Fibroblast of pulmonary artery (primary cell): Measurements from ENCODE around the gene NUP50.

ENCODE experiments used
- DNase-seq: peaks from one replicate; pipeline ENCODE4 v3.0.0-alpha.2; 2010; ENCODE audit warnings: low read depth
- H3K4me3 ChIP-seq: replicated peaks from 2 replicates; pipeline ENCODE4 v1.5.1; 2011; ENCODE audit warnings: low read depth, mild to moderate bottlenecking, control low read depth, low read length, moderate library complexity
- CTCF ChIP-seq: IDR thresholded peaks from 2 replicates; pipeline ENCODE4 v1.5.1; 2011; ENCODE audit warnings: mild to moderate bottlenecking, control low read depth, low read length, inconsistent platforms; ENCODE audit errors: missing control alignments

The NUP50 gene

DNA sequence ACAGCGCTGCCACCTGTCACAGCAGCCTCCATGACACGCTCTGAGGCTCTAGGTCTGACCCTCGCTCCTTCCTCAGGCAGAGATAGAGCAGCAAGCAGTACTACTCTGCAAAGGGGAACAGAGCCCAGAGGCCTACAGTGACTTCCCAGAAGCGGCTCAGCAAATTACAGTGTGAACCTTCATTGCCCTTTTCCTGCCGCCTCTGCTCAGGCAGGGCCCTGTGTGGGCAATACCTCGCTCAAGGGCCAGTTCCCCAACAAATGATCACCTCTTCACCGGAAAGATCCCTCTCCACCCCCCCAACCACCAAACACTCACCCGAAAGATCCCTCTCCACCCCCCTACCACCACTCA is 64.7 kb downstream of the NUP50 start:
- TF ChIP-seq CTCF = no peak
- H3K4me3 ChIP-seq = no peak overlapping the region
- no peak for DNase-seq

GRCh38 chr22:45229181-45229580 is 65.5 kb downstream of the NUP50 start:
- no peak for DNase-seq
- TF ChIP-seq CTCF = no peak
- no peak overlapping the region for H3K4me3 ChIP-seq

DNA sequence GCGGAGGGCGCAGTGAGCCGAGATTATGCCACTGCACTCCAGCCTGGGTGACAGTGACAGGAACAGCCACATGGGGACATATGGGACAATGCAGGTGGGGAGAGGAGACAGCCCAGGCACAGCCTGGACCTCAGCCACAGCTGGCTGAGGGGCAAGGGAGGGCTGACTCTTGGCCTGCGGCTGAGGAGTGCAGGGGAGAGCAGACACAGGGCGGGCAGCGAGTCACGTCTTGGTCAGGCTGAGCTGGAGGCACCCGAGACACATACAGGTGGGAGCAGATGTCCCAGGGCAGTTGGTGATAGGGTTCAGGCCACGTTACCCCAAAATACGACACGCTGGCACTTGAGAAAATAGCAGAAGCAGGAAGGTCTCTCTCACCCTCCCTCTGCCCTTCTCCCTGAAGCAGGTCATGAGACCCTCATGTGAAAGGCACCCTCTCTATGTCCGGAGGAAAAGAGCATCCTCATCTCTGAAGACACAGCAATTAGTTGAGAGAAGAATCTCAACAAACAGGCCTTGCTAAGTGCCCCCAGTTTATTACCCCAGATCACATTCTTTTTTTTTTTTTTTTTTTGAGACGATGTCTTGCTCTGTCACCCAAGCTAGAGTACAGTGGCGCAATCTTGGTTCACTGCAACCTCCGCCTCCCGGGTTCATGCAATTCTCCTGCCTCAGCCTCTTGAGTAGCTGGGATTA is 66.4 kb downstream of the NUP50 start:
- no peak for TF ChIP-seq CTCF
- no peak for DNase-seq
- no peak overlapping the region for H3K4me3 ChIP-seq

DNA sequence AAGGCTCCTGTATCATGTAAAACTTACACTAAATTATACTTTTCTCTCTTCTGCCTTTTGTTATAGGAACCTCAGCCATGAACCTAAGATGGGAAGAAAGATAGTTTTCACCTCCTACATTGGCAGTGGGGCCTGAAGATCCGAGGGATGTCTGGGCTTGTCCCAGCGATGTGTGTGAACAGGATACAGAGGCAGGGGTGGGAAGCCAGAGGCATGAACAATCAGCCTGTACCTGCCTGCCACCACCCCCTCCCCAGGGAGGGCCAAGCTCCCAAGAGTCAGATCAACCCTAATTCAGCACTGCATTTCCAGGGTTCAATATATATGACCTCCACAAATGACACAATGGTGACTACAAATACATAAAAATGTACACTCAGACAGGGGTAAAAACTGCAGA is 67.6 kb downstream of the NUP50 start:
- no peak overlapping the region for H3K4me3 ChIP-seq
- no peak for TF ChIP-seq CTCF
- DNase-seq = no peak

GRCh38 chr22:45233386-45233785 is 69.7 kb downstream of the NUP50 start:
- no peak for DNase-seq
- TF ChIP-seq CTCF = no peak
- H3K4me3 ChIP-seq = no peak overlapping the region

DNA sequence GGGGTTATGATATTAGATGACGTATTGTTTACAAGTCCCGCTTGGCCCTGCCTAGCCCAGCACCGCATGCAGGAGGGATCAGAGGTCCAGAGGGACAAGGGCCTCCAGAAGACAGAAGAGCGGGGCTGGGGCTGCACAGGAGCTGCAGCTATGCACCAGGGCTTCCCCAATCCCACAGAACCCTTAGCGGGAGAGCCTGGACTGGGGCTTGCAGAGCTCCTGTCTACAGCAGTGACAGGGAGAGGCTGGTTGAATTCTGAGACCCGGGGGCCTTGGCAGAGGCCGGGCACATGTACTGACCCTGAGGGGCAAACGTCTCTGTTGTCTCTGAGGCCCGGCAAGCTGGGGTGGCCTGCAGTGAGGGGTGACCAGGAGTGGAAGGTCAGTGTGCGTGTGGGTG is 70.1 kb downstream of the NUP50 start:
- DNase-seq = no peak
- TF ChIP-seq CTCF = no peak
- no peak overlapping the region for H3K4me3 ChIP-seq

DNA sequence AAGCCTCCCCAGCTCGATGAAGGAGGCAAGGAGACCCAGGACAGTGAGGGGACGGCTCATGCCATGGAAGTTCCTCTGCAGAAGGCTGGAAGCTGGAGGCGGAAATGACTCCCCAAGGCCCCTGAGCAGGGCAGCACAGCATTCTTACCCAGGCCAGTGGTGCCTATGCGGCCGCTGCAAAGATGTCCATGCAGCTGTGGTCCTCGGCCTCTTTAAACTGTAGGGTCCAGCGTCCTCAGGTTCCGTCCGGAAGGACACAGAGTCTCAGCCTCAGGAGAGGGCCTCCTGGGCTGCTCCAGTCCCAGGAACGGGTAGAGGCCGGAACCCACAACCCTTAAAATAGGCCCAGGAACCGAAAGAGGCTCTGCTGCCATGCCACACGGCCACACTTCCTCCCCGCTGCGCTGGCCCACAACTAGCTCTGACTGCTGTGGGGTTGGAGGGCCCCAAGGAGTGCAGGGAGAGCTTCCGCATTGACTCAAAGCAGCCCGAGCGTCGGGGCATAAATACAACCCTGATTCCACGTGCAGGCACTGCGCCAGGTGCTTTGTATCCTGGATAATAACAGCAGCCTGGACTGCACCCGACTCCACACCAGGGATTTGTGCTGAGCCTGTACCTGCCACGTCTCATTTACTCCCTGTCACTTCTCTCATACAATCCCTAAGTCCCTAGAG is 71.5 kb downstream of the NUP50 start:
- no peak for TF ChIP-seq CTCF
- DNase-seq = no peak
- no peak overlapping the region for H3K4me3 ChIP-seq
